ENCODE results near the gene KLHDC3.

The KLHDC3 gene

DNA sequence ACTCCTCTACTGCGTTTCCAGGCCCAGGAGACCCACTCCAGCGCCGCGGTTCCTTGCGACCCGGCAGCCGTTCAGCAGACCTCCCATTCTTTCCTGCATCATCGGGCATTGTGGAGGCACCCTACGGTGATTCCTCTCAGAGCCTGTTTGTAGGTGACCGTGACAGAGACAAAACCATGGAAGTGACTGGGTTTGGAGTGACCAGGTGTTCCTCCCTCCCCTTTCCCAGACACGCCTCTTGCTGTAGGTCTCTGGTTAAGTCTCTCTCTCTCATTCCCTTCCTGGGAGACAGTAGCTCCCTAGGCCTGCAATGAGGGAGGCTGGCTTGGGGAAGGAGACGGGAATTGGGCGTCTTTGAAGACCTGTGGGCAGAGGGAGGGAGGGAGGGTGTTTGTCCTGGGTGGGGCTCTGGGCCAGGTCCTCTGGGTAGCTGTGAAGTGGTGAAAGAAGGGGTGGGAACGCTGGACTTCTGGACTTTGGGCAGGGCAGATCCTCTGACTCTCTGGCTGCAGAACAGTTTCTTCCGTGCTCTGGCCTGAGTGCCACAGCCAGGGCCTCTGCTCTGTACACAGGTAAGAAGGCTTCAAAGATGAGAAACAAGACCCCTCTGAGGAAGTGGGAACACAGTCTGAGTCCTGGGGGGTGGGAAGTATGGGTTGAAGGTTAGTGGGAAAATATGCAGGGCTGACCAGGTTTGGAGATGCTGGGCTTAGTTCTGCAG is 46.1 kb downstream of the KLHDC3 start:
- no peak for DNase-seq

DNA sequence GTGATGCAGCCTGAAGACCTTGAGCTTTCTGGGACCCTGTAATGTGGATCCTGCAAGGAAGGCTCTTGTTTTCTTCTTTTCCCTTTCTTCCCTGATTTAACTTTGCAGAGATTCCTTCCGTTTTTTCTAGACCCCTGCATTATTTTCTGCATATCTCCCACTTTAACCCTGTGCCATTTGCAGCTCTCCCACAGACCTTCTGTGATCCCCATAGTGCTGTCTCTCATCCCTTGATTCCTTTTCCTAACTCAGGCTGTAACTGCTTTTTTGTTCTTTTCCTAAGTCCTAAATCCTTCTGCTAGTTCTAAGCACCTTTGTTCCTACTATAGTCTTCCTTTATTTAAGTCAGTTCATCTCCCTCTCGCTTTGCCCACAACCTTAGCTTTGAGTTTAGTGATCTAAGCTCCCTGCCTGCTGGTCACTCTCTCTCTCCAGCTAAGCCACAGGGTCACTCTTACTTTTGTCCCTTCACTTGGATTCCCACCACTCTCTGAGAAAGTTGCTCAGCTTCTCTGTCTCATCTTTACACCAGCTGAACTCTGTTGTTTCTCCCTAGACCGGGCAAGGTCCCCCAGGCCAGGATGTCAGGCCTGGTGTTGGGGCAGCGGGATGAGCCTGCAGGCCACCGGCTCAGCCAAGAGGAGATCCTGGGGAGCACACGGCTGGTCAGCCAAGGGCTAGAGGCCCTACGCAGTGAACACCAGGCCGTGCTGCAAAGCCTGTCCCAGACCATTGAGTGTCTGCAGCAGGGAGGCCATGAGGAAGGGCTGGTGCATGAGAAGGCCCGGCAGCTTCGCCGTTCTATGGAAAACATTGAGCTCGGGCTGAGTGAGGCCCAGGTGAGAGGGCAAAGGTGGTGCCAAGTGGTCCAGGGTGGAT is 46.9 kb downstream of the KLHDC3 start:
- DNase-seq = no peak

DNA sequence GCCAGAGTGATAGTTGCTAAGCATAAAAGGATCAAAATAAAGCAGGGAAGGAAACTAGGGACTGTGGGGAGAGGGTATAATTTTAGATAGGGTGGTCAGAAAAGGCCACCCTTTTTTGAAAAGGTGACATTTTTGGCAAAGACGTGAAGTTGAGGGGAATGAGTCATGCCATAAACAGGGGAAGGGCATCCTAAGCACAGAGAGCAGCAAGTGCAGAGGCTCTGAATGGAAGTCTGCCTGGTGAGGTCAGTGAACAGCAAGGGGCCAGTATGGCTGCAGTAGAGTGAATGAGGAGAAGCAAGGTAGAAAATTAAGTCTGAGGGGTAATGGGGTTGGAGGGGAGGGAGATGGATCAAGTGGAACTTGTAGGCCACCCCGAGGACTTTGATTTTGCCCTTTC is 47.8 kb downstream of the KLHDC3 start:
- DNase-seq = no peak

DNA sequence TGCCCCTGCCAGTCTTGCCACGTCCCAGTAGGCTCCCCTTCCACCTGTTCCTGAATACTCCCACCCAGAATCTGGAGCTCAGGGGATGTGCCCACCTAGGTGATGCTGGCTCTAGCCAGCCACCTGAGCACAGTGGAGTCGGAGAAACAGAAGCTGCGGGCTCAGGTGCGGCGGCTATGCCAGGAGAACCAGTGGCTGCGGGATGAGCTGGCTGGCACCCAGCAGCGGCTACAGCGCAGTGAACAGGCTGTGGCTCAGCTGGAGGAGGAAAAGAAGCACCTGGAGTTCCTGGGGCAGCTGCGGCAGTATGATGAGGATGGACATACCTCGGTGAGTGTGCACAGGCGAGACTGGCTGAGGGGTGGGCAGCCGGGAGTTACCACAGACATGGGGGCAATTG is 48.8 kb downstream of the KLHDC3 start:
- no peak for DNase-seq

DNA sequence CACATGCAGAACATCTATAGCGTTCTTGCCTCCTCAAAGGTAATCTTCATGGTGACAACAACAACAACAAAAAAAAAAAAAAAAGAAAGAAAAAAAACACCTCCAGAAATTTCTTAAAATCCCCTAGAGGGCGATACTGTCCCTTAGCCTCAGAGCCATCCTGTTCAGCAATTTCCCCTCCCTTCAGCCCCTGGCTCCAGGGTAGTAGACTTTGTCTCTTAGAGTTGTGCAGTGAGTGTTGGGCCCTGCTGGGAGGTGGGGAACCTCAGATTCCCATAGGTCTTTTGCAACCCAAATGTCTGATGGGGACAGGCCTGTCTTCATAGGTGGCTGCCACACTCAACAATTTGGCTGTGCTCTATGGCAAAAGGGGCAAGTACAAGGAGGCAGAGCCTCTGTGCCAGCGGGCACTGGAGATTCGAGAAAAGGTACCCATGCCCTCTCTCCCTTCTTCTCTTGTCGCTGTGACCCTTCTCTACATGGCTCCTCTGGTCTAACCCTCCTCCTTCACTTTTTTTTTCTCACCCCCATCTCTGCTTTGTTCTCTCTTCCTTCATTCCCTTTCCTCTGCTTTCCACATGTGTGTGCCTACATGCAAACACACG is 56.1 kb downstream of the KLHDC3 start:
- DNase-seq = no peak

All from SIG-M5 (cell line).